Nephron (organoid): Measurements from ENCODE around the gene PCDH12.

Source experiments
- H3K27ac Mint-ChIP-seq, 3 experiments: 2 replicates each; pipeline ENCODE4 v1.8.0; 2020; ENCODE audit warnings: mixed read lengths in 3 of 3, mild to moderate bottlenecking in 2 of 3, moderate library complexity in 1 of 3
- H3K27me3 Mint-ChIP-seq: 2 replicates; pipeline ENCODE4 v1.8.0; 2021; ENCODE audit warnings: low read depth, mild to moderate bottlenecking, moderate library complexity, mixed read lengths
- H3K36me3 Mint-ChIP-seq: 2 replicates; pipeline ENCODE4 v1.8.0; 2020; ENCODE audit warnings: low read depth, mixed read lengths
- H3K4me1 Mint-ChIP-seq: 2 replicates; pipeline ENCODE4 v1.8.0; 2020; ENCODE audit warnings: mixed read lengths
- H3K4me3 Mint-ChIP-seq, 3 experiments: 2 replicates each; pipeline ENCODE4 v1.8.0; 2020; ENCODE audit warnings: mild to moderate bottlenecking in 3 of 3, mixed read lengths in 3 of 3, moderate library complexity in 2 of 3
- H3K9me3 Mint-ChIP-seq: 2 replicates; pipeline ENCODE4 v1.8.0; 2020; ENCODE audit warnings: mixed read lengths
- CTCF ChIP-seq, 3 experiments: fragments of 200-600 bp; sonication (generic); IDR thresholded peaks; one replicate each; pipeline ENCODE4 v1.5.0; 2021; ENCODE audit warnings: antibody characterized with exemption in 3 of 3; ENCODE audit not compliant: unreplicated experiment in 3 of 3

The PCDH12 gene

GRCh38 chr5:141949511-141949910 lies 8.5 kb downstream of the PCDH12 start:
- no peak for TF ChIP-seq CTCF (IDR thresholded peaks at IDR 0.05; ENCODE audit: unreplicated experiment in 3 of 3)
- H3K27ac Mint-ChIP-seq: no peak overlapping the region
- H3K4me3 Mint-ChIP-seq: no peak overlapping the region
- no peaks in the 10 kb centered on the region for H3K27me3 Mint-ChIP-seq
- peaks cover 12% of the 10 kb centered on the region for H3K4me1 Mint-ChIP-seq
- H3K9me3 Mint-ChIP-seq: no peaks in the 10 kb centered on the region
- no peaks in the 10 kb centered on the region for H3K36me3 Mint-ChIP-seq

- TF ChIP-seq CTCF (IDR thresholded peaks at IDR 0.05; ENCODE audit: unreplicated experiment in 3 of 3): no peak
- Mint-ChIP-seq H3K9me3 (no peaks in the 10 kb centered on the region), H3K27me3 (no peaks in the 10 kb centered on the region), H3K36me3 (no peaks in the 10 kb centered on the region), H3K27ac (no peak overlapping the region), H3K4me3 (no peak overlapping the region), H3K4me1 (peaks cover 12% of the 10 kb centered on the region)
These were observed 9.2 kb downstream of the PCDH12 start for GRCh38 chr5:141948812-141949211.

GRCh38 chr5:141947316-141947715 lies 10.7 kb downstream of the PCDH12 start:
- Mint-ChIP-seq H3K9me3 (no peaks in the 10 kb centered on the region), H3K4me1 (peaks cover 10% of the 10 kb centered on the region), H3K27me3 (no peaks in the 10 kb centered on the region), H3K36me3 (no peaks in the 10 kb centered on the region), H3K4me3 (no peak overlapping the region), H3K27ac (peak overlapping the region in 1 of 3 experiments; percentile 6)
- TF ChIP-seq CTCF (IDR thresholded peaks at IDR 0.05; ENCODE audit: unreplicated experiment in 3 of 3): no peak

- Mint-ChIP-seq H3K36me3 (peaks cover 4% of the 10 kb centered on the region), H3K4me3 (no peak overlapping the region), H3K27me3 (no peaks in the 10 kb centered on the region), H3K9me3 (no peaks in the 10 kb centered on the region), H3K4me1 (no peaks in the 10 kb centered on the region), H3K27ac (no peak overlapping the region)
- no peak for TF ChIP-seq CTCF (IDR thresholded peaks at IDR 0.05; ENCODE audit: unreplicated experiment in 3 of 3)
These were observed 12.4 kb downstream of the PCDH12 start for GRCh38 chr5:141945511-141946051.

- Mint-ChIP-seq H3K36me3 (peaks cover 15% of the 10 kb centered on the region), H3K27ac (no peak overlapping the region), H3K27me3 (no peaks in the 10 kb centered on the region), H3K9me3 (no peaks in the 10 kb centered on the region), H3K4me1 (no peaks in the 10 kb centered on the region), H3K4me3 (no peak overlapping the region)
- no peak for TF ChIP-seq CTCF (IDR thresholded peaks at IDR 0.05; ENCODE audit: unreplicated experiment in 3 of 3)
These were observed 13.9 kb downstream of the PCDH12 start for GRCh38 chr5:141944076-141944475.

GRCh38 chr5:141942185-141942857 lies 15.7 kb downstream of the PCDH12 start:
- Mint-ChIP-seq H3K36me3 (peaks cover 26% of the 10 kb centered on the region), H3K4me1 (no peaks in the 10 kb centered on the region), H3K4me3 (no peak overlapping the region), H3K9me3 (no peaks in the 10 kb centered on the region), H3K27ac (no peak overlapping the region), H3K27me3 (no peaks in the 10 kb centered on the region)
- no peak for TF ChIP-seq CTCF (IDR thresholded peaks at IDR 0.05; ENCODE audit: unreplicated experiment in 3 of 3)
